H1 (cell line): ENCODE measurements around the gene INTS2. TPM values are rescaled to one million over a fixed set of nuclear protein-coding genes. Genes with fewer than 3 reads are reported as not detected.

Experiments
- CTCF ChIA-PET: fragments of 300-600 bp; sonication (Branson Sonifier 250); formaldehyde crosslinking; loops from one replicate; lab custom pipeline; 2021; ENCODE audit not compliant: partially characterized antibody; lab: Charles Lee
- POLR2A ChIA-PET: fragments of 300-600 bp; sonication (Branson Sonifier 250); formaldehyde crosslinking; loops from one replicate; lab custom pipeline; 2021; ENCODE audit warnings: inconsistent platforms; ENCODE audit not compliant: partially characterized antibody; lab: Charles Lee
- DNase-seq, 2 experiments: peaks; one replicate each; pipeline versions ENCODE4 v3.0.0 to v3.0.0-alpha.2; 2010 to 2022; ENCODE audit warnings: low spot score in 2 of 2, low read depth in 1 of 2, mixed read lengths in 1 of 2
- FAIRE-seq: peaks from 2 replicates; lab custom pipeline; 2011; peaks lifted over from hg19 to GRCh38; lab: Jason Lieb, UNC
- H2AFZ ChIP-seq: 2 replicates; pipeline ENCODE4 v1.8.1; 2012; ENCODE audit warnings: low read length, inconsistent platforms
- H2AK5ac ChIP-seq: 2 replicates; pipeline ENCODE4 v1.6.1; 2013; ENCODE audit warnings: low read depth, low read length
- H2BK120ac ChIP-seq: replicated peaks from 2 replicates; pipeline ENCODE3; 2013; ENCODE audit warnings: low read depth, low read length, inconsistent platforms
- H2BK12ac ChIP-seq: 2 replicates; pipeline ENCODE4 v1.6.1; 2013; ENCODE audit warnings: low read depth, low read length
- H2BK15ac ChIP-seq: 2 replicates; pipeline ENCODE4 v1.6.1; 2013; ENCODE audit warnings: low read length
- H2BK20ac ChIP-seq: 2 replicates; pipeline ENCODE4 v1.6.1; 2013; ENCODE audit warnings: low read length
- H2BK5ac ChIP-seq: 2 replicates; pipeline ENCODE4 v1.6.1; 2013; ENCODE audit warnings: low read depth, low read length
- H3K14ac ChIP-seq: 2 replicates; pipeline ENCODE4 v1.6.1; 2013; ENCODE audit warnings: inconsistent platforms; ENCODE audit not compliant: insufficient read length
- H3K18ac ChIP-seq: 2 replicates; pipeline ENCODE4 v1.6.1; 2013; ENCODE audit warnings: low read length; ENCODE audit errors: extremely low read depth
- H3K23ac ChIP-seq: 2 replicates; pipeline ENCODE4 v1.6.1; 2013; ENCODE audit warnings: inconsistent platforms; ENCODE audit not compliant: insufficient read length
- H3K23me2 ChIP-seq: 2 replicates; pipeline ENCODE4 v1.6.1; 2013; ENCODE audit warnings: low read depth, low read length
- H3K27ac ChIP-seq: 2 replicates; pipeline ENCODE4 v1.6.1; 2011; ENCODE audit warnings: low read depth, low read length, inconsistent platforms
- H3K27me3 ChIP-seq, 4 experiments: replicated peaks in 1 of 4; 1 replicate in 1 of 4; 2 replicates in 3 of 4; pipeline versions ENCODE4 v1.6.1 to v1.8.1; 2011 to 2013; ENCODE audit warnings: low read length in 3 of 4, mild to moderate bottlenecking in 3 of 4, inconsistent platforms in 2 of 4, mixed read lengths in 2 of 4, moderate library complexity in 1 of 4; ENCODE audit not compliant: control insufficient read depth in 3 of 4, insufficient read depth in 3 of 4; ENCODE audit errors: extremely low read depth in 1 of 4
- H3K36me3 ChIP-seq, 4 experiments: 2 replicates each; pipeline versions ENCODE4 v1.6.1 to v1.8.1; 2011 to 2013; ENCODE audit warnings: mild to moderate bottlenecking in 4 of 4, low read length in 3 of 4, moderate library complexity in 2 of 4, control low read depth in 1 of 4, inconsistent platforms in 1 of 4; ENCODE audit not compliant: insufficient read depth in 4 of 4, control insufficient read depth in 2 of 4
- H3K4ac ChIP-seq: replicated peaks from 2 replicates; pipeline ENCODE3; 2013; ENCODE audit warnings: low read length, low read depth, mixed read lengths, inconsistent platforms; ENCODE audit not compliant: insufficient read length
- H3K4me1 ChIP-seq, 4 experiments: replicated peaks in 1 of 4; 1 replicate in 1 of 4; 2 replicates in 3 of 4; pipeline versions ENCODE4 v1.6.1 to v1.8.1; 2011 to 2013; ENCODE audit warnings: low read length in 3 of 4, inconsistent platforms in 2 of 4, mixed read lengths in 1 of 4; ENCODE audit not compliant: insufficient read depth in 4 of 4, control insufficient read depth in 3 of 4
- H3K4me2 ChIP-seq, 2 experiments: 2 replicates each; pipeline versions ENCODE4 v1.6.1 to v1.8.1; 2011 to 2013; ENCODE audit warnings: low read depth in 2 of 2, low read length in 2 of 2, control low read depth in 1 of 2, inconsistent platforms in 1 of 2, mild to moderate bottlenecking in 1 of 2; ENCODE audit not compliant: insufficient read depth in 1 of 2
- H3K4me3 ChIP-seq, 4 experiments: fragments of 200-600, 300-600 bp in 1 of 4; sonication (generic), shearing (Covaris generic), sonication (Bioruptor Twin) in 1 of 4; 2 replicates each; pipeline versions ENCODE4 v1.5.1 to v1.8.1; 2011 to 2016; ENCODE audit warnings: low read length in 4 of 4, low read depth in 3 of 4, control low read depth in 2 of 4, inconsistent platforms in 2 of 4, mild to moderate bottlenecking in 2 of 4, mixed read lengths in 1 of 4, moderate library complexity in 1 of 4; ENCODE audit not compliant: insufficient read depth in 2 of 4; ENCODE audit errors: extremely low read depth in 1 of 4
- H3K56ac ChIP-seq: replicated peaks from 2 replicates; pipeline ENCODE3; 2013; ENCODE audit warnings: low read depth, mild to moderate bottlenecking, mixed read lengths, low read length, inconsistent platforms; ENCODE audit not compliant: insufficient read length
- H3K79me1 ChIP-seq: 2 replicates; pipeline ENCODE4 v1.6.1; 2013; ENCODE audit warnings: low read depth, low read length, control low read depth
- H3K79me2 ChIP-seq, 2 experiments: 2 replicates each; pipeline versions ENCODE4 v1.6.1 to v1.8.1; 2012 to 2013; ENCODE audit warnings: low read length in 2 of 2, mild to moderate bottlenecking in 2 of 2, inconsistent platforms in 1 of 2; ENCODE audit not compliant: insufficient read depth in 2 of 2, control insufficient read depth in 1 of 2
- H3K9ac ChIP-seq, 4 experiments: replicated peaks in 1 of 4; 1 replicate in 1 of 4; 2 replicates in 3 of 4; pipeline versions ENCODE4 v1.6.1 to v1.8.1; 2011 to 2013; ENCODE audit warnings: low read depth in 3 of 4, low read length in 3 of 4, control low read depth in 2 of 4, mild to moderate bottlenecking in 2 of 4, moderate library complexity in 2 of 4, inconsistent platforms in 1 of 4; ENCODE audit errors: extremely low read depth in 1 of 4
- H3K9me3 ChIP-seq, 2 experiments: 2 replicates each; pipeline versions ENCODE4 v1.6.1 to v1.8.1; 2012 to 2013; ENCODE audit warnings: mild to moderate bottlenecking in 2 of 2, moderate library complexity in 2 of 2, control low read depth in 1 of 2, inconsistent platforms in 1 of 2, low read depth in 1 of 2, low read length in 1 of 2, mixed read lengths in 1 of 2; ENCODE audit not compliant: insufficient read depth in 2 of 2
- H4K20me1 ChIP-seq, 2 experiments: replicated peaks in 1 of 2; 2 replicates each; pipeline versions ENCODE3 to v1.8.1; 2011 to 2013; ENCODE audit warnings: inconsistent platforms in 2 of 2, low read length in 2 of 2, mild to moderate bottlenecking in 1 of 2; ENCODE audit not compliant: insufficient read depth in 2 of 2, control insufficient read depth in 1 of 2
- H4K5ac ChIP-seq: 2 replicates; pipeline ENCODE4 v1.6.1; 2013; ENCODE audit warnings: low read length, low read depth, mixed read lengths, inconsistent platforms; ENCODE audit not compliant: insufficient read length
- H4K8ac ChIP-seq: 2 replicates; pipeline ENCODE4 v1.8.0; 2013; ENCODE audit warnings: mild to moderate bottlenecking, moderate library complexity, low read length, inconsistent platforms; ENCODE audit not compliant: insufficient read depth; ENCODE audit errors: extremely low read depth
- H4K91ac ChIP-seq: replicated peaks from 2 replicates; pipeline ENCODE3; 2013; ENCODE audit warnings: low read length, mixed read lengths, inconsistent platforms; ENCODE audit not compliant: insufficient read length
- ASH2L ChIP-seq: fragments of 200-600, 300-600 bp; sonication (generic); IDR thresholded peaks from one replicate; pipeline ENCODE4 v1.7.1; 2017; ENCODE audit warnings: low read length
- EP300 ChIP-seq, 2 experiments: IDR thresholded peaks; 1 replicate in 1 of 2; 2 replicates in 1 of 2; pipeline ENCODE4 v1.6.1; 2011 to 2012; ENCODE audit warnings: low read depth in 2 of 2, low read length in 2 of 2, mild to moderate bottlenecking in 2 of 2, borderline replicate concordance in 1 of 2, inconsistent platforms in 1 of 2, moderate library complexity in 1 of 2
- JUND ChIP-seq: IDR thresholded peaks from 2 replicates; pipeline ENCODE4 v1.6.1; 2011; ENCODE audit warnings: mild to moderate bottlenecking, improper control_type of control experiment, low read length
- POLR2A ChIP-seq, 2 experiments: IDR thresholded peaks; 1 replicate in 1 of 2; 2 replicates in 1 of 2; pipeline ENCODE4 v1.6.1; 2011; ENCODE audit warnings: low read depth in 2 of 2, low read length in 2 of 2, mild to moderate bottlenecking in 2 of 2; ENCODE audit errors: control extremely low read depth in 1 of 2
- SUZ12 ChIP-seq: fragments of 200-600 bp; sonication (generic); IDR thresholded peaks from 2 replicates; pipeline ENCODE4 v1.6.1; 2012; ENCODE audit warnings: mild to moderate bottlenecking, inconsistent platforms, low read length, moderate library complexity, mixed read lengths
- TEAD4 ChIP-seq: IDR thresholded peaks from 2 replicates; pipeline ENCODE4 v1.6.1; 2012; ENCODE audit warnings: low read depth, low read length, inconsistent platforms, mixed read lengths
- WGBS, 2 experiments: shearing (Covaris generic) in 1 of 2; methylation state at CpG; one replicate each; pipeline versions ENCODE4 v1.1.6 to v1.1.7; 2013 to 2015; ENCODE audit warnings: low lambda C conversion rate in 2 of 2, mixed read lengths in 2 of 2, inconsistent platforms in 1 of 2, low coverage in 1 of 2, missing lambda C conversion rate in 1 of 2; ENCODE audit not compliant: insufficient replicate concordance in 2 of 2, insufficient coverage in 1 of 2, insufficient read length in 1 of 2; ENCODE audit errors: extremely low coverage in 1 of 2, missing lambda C conversion rate in 1 of 2; 5-methylcytosine and 5-hydroxymethylcytosine counted together
- polyA plus RNA-seq, 7 experiments: library from polyadenylated mRNA; depleted of rRNA in 3 of 7; stranded (reverse) in 5 of 7; unstranded in 2 of 7; fragments of >200 nt in 5 of 7; fragments of 200-250 nt in 2 of 7; gene quantifications; 1 replicate in 5 of 7; 2 replicates in 1 of 7; 4 replicates in 1 of 7; pipeline versions ENCODE4 v1.2.1 to v1.2.3, GENCODE V29; 2011 to 2013; ENCODE audit warnings: missing spikeins in 2 of 7, mixed read lengths in 2 of 7
- total RNA-seq: library from RNA; stranded (reverse); fragmentation: NEBNext Ultra II Directional; extraction: Animal tissue kit (Norgen Biotek cat#: 25700); gene quantifications from 2 replicates; pipeline ENCODE4 v1.2.1, GENCODE V29; 2021

The INTS2 gene
- total and polyA plus RNA-seq, 2 of the 8 experiments (the other 6 are each of a cell fraction or from before 2014, with no cell fraction given), result 9.4 to 21.8 TPM

GRCh38 chr17:61875804-61876203 lies 52.0 kb downstream of the INTS2 start:
- Histone ChIP-seq H3K23ac (no peak overlapping the region), H2AFZ (no peak overlapping the region), H3K14ac (no peak overlapping the region), H2BK120ac (no peak overlapping the region), H2BK20ac (no peak overlapping the region), H3K4ac (no peak overlapping the region), H4K8ac (no peak overlapping the region), H4K5ac (no peak overlapping the region), H3K27ac (no peak overlapping the region), H3K36me3 (peaks cover 0 to 17% (median 2%) of the 10 kb centered on the region in 4 experiments; a peak in 4 of 8 replicates), H3K9me3 (no peaks in the 10 kb centered on the region), H4K91ac (no peak overlapping the region), H3K79me1 (no peaks in the 10 kb centered on the region), H3K9ac (no peak overlapping the region), H3K4me3 (no peak overlapping the region), H3K27me3 (no peaks in the 10 kb centered on the region), H3K56ac (no peak overlapping the region), H2AK5ac (no peak overlapping the region), H2BK15ac (no peak overlapping the region), H3K4me2 (no peak overlapping the region), H3K23me2 (no peaks in the 10 kb centered on the region), H2BK12ac (no peak overlapping the region), H4K20me1 (no peaks in the 10 kb centered on the region), H2BK5ac (no peak overlapping the region), H3K18ac (no peak overlapping the region), H3K79me2 (no peaks in the 10 kb centered on the region), H3K4me1 (no peaks in the 10 kb centered on the region)
- 95% methylated on average over 3 of the region's 3 CpGs; no CpG with 5 or more reads in 1 of the 2 experiments for WGBS, 2 experiments
- ChIA-PET CTCF (no interaction called here), POLR2A (no interaction called here)
- no peak for DNase-seq
- no peak for TF ChIP-seq ASH2L
- TF ChIP-seq EP300 (IDR thresholded peaks at IDR 0.05; ENCODE audit: borderline replicate concordance in 1 of 2, low read depth in 2 of 2, low read length in 2 of 2), result no peak
- no peak for TF ChIP-seq TEAD4
- TF ChIP-seq SUZ12, result no peak
- TF ChIP-seq POLR2A (IDR thresholded peaks at IDR 0.05; ENCODE audit: control extremely low read depth in 1 of 2, low read depth in 2 of 2, low read length in 2 of 2), result no peak
- no peak for TF ChIP-seq JUND
- FAIRE-seq, result no peak
